Measurements from ENCODE around the gene IGSF9. TPM values are rescaled to one million over a fixed set of nuclear protein-coding genes. Genes with fewer than 3 reads are reported as not detected.

The IGSF9 gene
- total and polyA plus RNA-seq, 2 of the 4 experiments (the other 2 are of a cell fraction), result 0.05 TPM; not detected in 1

DNA sequence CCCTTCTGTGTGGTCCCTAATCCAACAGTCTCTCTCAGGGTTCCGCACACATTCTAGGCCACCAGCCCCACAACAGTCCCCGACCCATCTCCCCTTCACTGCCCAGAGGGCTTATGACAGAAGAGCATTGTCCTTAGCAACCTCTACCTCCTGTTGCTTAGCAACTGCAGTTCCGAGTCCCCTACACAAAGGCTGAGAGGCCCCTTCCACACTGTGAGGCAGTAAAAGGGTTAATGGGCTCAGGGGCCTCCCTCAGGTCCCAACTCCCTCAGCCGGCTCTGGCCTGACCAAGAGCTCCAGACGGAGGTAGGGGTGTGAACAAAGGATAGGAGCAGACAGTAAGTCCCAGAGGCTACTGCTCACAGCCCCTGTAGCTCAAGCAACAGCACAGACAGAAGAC is 4.3 kb downstream of the IGSF9 start (continued):
- no peak for TF ChIP-seq NFE2L2 (IDR thresholded peaks at IDR 0.05; ENCODE audit: low read depth, low read length)

DNA sequence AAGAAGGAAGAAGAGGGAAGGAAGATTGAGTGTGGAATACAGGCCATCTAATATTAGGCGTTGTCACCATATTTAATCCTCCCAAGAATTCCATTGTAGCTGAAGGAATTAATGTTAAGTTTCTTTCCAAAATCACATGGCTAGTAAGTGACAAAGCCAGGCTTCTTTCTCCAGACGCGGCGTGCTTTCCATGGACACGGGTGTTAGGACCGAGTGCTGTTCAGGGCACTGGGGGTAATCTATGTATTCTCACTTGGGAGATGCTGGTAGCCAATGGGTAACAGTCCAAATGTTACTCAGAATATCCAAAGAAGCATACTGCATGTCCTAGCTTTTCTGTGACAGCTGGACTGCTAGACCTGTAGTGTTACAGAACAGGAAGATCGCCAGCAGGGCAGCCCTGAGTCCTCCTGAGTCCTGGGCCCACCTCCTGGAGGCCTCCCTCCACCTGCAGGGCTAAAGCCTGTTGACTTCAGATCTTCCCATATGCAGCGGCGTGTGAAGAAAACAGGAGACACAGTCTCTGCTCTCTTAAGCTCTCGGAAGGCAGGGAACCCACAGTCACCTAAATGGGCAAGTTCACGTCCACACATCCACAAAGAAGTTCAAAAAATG is 5.3 kb downstream of the IGSF9 start:
- Histone ChIP-seq H3K27ac (ENCODE audit: insufficient read depth, low read length) (no peak overlapping the region), H3K9me1 (ENCODE audit: insufficient read depth, low read length) (no peaks in the 10 kb centered on the region), H2AK9ac (replicated peaks; ENCODE audit: low read depth, low read length, poor library complexity) (no peak overlapping the region), H3K9ac (ENCODE audit: low read depth, low read length) (no peak overlapping the region), H3K18ac (ENCODE audit: low read depth, low read length) (no peak overlapping the region), H4K5ac (ENCODE audit: low read depth, low read length) (no peak overlapping the region), H3K23ac (ENCODE audit: low read depth, low read length) (no peak overlapping the region), H3K4ac (ENCODE audit: low read depth, low read length) (no peak overlapping the region), H3K27me3 (ENCODE audit: control insufficient read depth, insufficient read depth, low read length) (peaks cover 66% of the 10 kb centered on the region), H3K14ac (replicated peaks; ENCODE audit: low read depth, low read length) (no peak overlapping the region), H2BK120ac (ENCODE audit: low read depth, low read length) (no peak overlapping the region), H2BK15ac (ENCODE audit: low read depth, low read length) (no peak overlapping the region), H4K20me1 (ENCODE audit: insufficient read depth, low read length) (no peaks in the 10 kb centered on the region), H2BK5ac (ENCODE audit: low read depth, low read length, poor library complexity, severe bottlenecking) (no peak overlapping the region), H2BK20ac (ENCODE audit: low read depth, low read length) (no peak overlapping the region), H3K4me3 (ENCODE audit: insufficient read depth, low read depth, low read length) (no peak overlapping the region), H2AFZ (replicated peaks; ENCODE audit: low read length, poor library complexity) (no peak overlapping the region), H3K56ac (ENCODE audit: extremely low read depth, insufficient read depth, low read length) (no peak overlapping the region), H3K36me3 (ENCODE audit: control insufficient read depth, insufficient read depth, low read length) (no peaks in the 10 kb centered on the region), H3K9me3 (ENCODE audit: control insufficient read depth, insufficient read depth, low read length) (no peaks in the 10 kb centered on the region), H4K91ac (ENCODE audit: insufficient read depth, low read depth, low read length) (no peak overlapping the region), H3K4me1 (ENCODE audit: control insufficient read depth, insufficient read depth, low read length) (no peaks in the 10 kb centered on the region), H4K8ac (ENCODE audit: low read depth in 2 of 2, low read length in 2 of 2) (no peak overlapping the region), H2AK5ac (ENCODE audit: low read depth, low read length) (no peak overlapping the region), H3K79me1 (ENCODE audit: low read depth in 1 of 2, low read length in 2 of 2) (no peaks in the 10 kb centered on the region), H3K4me2 (ENCODE audit: low read depth, low read length) (no peak overlapping the region)
- POLR2A ChIA-PET (ENCODE audit: unreplicated experiment), result no interaction called here
- CTCF ChIA-PET, result interaction anchor here (0.8 to 6.4 kb wide), 2 partner anchors 15 to 66 kb away, joined by 3 to 48 read pairs; partner anchors contain the start of gene TAGLN2
- WGBS, 2 experiments (ENCODE audit: extremely low coverage in 2 of 2, insufficient read length in 1 of 2), result 87% methylated on average over 7 of the region's 11 CpGs; no CpG with 5 or more reads in 1 of the 2 experiments
- BruUV-seq (replicated peaks), result no TSS peak
- no peak for DNase-seq
- ATAC-seq (ENCODE audit: low read depth), result no peak
- in situ Hi-C loops (cut with MboI; ENCODE audit: low sequenced_read_pairs), result no loop called here
- dilution Hi-C loops (cut with HindIII; ENCODE audit: low sequenced_read_pairs, unreplicated experiment), result no loop called here
- intact Hi-C loops (cut with micrococcal nuclease), result loop anchor here (10.0 kb wide), 1 partner anchor 435 kb away; no protein-coding TSS in a partner anchor
- TF ChIP-seq RAD21 (IDR thresholded peaks at IDR 0.05; ENCODE audit: low read length), result no peak
- no peak for TF ChIP-seq MAZ (IDR thresholded peaks at IDR 0.05; ENCODE audit: borderline replicate concordance, low read depth, low read length)
- TF ChIP-seq POLR2A (IDR thresholded peaks at IDR 0.05; ENCODE audit: low read depth, low read length), result no peak
- TF ChIP-seq, protein P1, sequence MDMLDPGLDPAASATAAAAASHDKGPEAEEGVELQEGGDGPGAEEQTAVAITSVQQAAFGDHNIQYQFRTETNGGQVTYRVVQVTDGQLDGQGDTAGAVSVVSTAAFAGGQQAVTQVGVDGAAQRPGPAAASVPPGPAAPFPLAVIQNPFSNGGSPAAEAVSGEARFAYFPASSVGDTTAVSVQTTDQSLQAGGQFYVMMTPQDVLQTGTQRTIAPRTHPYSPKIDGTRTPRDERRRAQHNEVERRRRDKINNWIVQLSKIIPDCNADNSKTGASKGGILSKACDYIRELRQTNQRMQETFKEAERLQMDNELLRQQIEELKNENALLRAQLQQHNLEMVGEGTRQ (IDR thresholded peaks at IDR 0.05; ENCODE audit: low read depth, low read length), result no peak
- TF ChIP-seq FOS (IDR thresholded peaks at IDR 0.05; ENCODE audit: low read depth, low read length), result no peak
- TF ChIP-seq BHLHE40 (IDR thresholded peaks at IDR 0.05; ENCODE audit: low read depth, low read length), result no peak
- TF ChIP-seq, protein P2, sequence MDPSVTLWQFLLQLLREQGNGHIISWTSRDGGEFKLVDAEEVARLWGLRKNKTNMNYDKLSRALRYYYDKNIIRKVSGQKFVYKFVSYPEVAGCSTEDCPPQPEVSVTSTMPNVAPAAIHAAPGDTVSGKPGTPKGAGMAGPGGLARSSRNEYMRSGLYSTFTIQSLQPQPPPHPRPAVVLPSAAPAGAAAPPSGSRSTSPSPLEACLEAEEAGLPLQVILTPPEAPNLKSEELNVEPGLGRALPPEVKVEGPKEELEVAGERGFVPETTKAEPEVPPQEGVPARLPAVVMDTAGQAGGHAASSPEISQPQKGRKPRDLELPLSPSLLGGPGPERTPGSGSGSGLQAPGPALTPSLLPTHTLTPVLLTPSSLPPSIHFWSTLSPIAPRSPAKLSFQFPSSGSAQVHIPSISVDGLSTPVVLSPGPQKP (IDR thresholded peaks at IDR 0.05; ENCODE audit: borderline replicate concordance, low read depth, low read length), result no peak
- TF ChIP-seq RCOR1 (IDR thresholded peaks at IDR 0.05; ENCODE audit: insufficient replicate concordance, low read length), result no peak
- no peak for TF ChIP-seq MAFK (IDR thresholded peaks at IDR 0.05; ENCODE audit: low read depth, low read length)
- no peak for TF ChIP-seq SMC3 (IDR thresholded peaks at IDR 0.05; ENCODE audit: low read depth, low read length)
- no peak for TF ChIP-seq RFX5 (IDR thresholded peaks at IDR 0.05; ENCODE audit: low read depth, low read length)

All from IMR-90 (cell line).